ENCODE data around the gene MAPRE2.

DNA sequence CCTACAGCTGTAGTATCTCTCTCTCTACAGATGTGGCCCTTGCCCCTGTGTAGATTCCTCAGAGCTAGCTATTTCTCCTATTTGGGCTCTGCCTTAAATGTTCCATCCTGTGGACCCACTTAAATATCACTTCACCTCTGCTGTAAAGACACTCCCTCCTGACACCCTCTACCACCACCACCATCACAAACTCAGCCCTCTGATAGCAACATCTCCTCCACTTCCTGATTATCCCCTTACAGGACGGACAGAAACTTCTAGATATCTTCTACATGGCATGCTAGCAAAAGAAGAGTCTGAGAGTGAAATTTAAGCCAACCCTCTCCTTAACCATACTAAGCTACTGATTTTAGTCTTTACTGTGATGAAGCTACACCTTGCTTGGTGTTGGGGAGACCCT is 3.2 kb upstream of the MAPRE2 start:
- no peak for TF ChIP-seq RAD21 (IDR thresholded peaks at IDR 0.05; ENCODE audit: low read depth)
- TF ChIP-seq, protein P1, sequence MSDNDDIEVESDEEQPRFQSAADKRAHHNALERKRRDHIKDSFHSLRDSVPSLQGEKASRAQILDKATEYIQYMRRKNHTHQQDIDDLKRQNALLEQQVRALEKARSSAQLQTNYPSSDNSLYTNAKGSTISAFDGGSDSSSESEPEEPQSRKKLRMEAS (IDR thresholded peaks at IDR 0.05), result no peak
- TF ChIP-seq CREB1 (IDR thresholded peaks at IDR 0.05; ENCODE audit: low read depth), result no peak
- TF ChIP-seq YY1 (IDR thresholded peaks at IDR 0.05; ENCODE audit: low read depth), result no peak
